ENCODE data around the gene KRTAP10-12.

DNA sequence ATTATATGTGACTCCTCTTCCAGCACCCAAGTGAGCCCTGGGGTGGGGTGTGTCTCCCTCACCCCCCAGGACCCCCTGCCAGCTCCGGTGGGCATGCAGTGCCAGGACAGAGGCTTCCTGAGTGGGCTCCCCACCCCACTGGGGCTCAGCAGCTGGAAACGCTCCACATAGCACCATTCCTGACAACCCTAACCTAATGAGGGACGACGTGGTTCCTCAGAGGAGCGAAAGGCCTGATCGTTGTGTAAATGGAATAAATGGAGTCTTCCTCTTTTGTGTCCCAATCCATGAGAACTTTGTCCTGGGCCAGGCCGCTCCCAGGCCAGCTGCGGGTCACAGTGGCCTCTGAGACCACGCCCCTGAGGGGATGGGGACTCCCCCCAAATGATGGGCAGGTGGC is 16.2 kb downstream of the KRTAP10-12 start:
- TF ChIP-seq EZH2 (IDR thresholded peaks at IDR 0.05; ENCODE audit: insufficient read depth, poor library complexity, severe bottlenecking) (no peak), EZH2phosphoT487 (IDR thresholded peaks at IDR 0.05; ENCODE audit: insufficient read depth, low read depth) (no peak)
